ENCODE measurements around the gene CACNG6.
"Not testable (repeated sequence)": the region's sequence is repeated elsewhere in the genome, so short reads cannot be mapped to it uniquely, and the experiment has no call there.

Gene CACNG6

GRCh38 chr19:53991224-53992113 lies at the start of gene CACNG6:
TSS of gene CACNG6 (plus strand) at chr19:53991637. CDS start at chr19:53992878, 1,241 bp downstream.
- DNase-seq (ENCODE audit: low read depth, low spot score), result peak; percentile 54

- peak; percentile 31 for DNase-seq (ENCODE audit: low read depth, low spot score)
Observed at GRCh38 chr19:53942001-53942786, 49.2 kb upstream of the CACNG6 start.

- DNase-seq (ENCODE audit: low read depth, low spot score), result no peak
Observed at GRCh38 chr19:53944416-53944815, 47.0 kb upstream of the CACNG6 start.

- no peak for DNase-seq (ENCODE audit: low read depth, low spot score)
Observed at GRCh38 chr19:53944933-53945332, 46.5 kb upstream of the CACNG6 start.

GRCh38 chr19:53945441-53945840 lies 46.0 kb upstream of the CACNG6 start:
- DNase-seq (ENCODE audit: low read depth, low spot score), result no peak

GRCh38 chr19:53945998-53946397 lies 45.4 kb upstream of the CACNG6 start:
- no peak for DNase-seq (ENCODE audit: low read depth, low spot score)

GRCh38 chr19:53947624-53948023 lies 43.8 kb upstream of the CACNG6 start:
- no peak for DNase-seq (ENCODE audit: low read depth, low spot score)

GRCh38 chr19:53948611-53949010 lies 42.8 kb upstream of the CACNG6 start:
- DNase-seq (ENCODE audit: low read depth, low spot score), result not testable (repeated sequence)

- no peak for DNase-seq (ENCODE audit: low read depth, low spot score)
Observed at GRCh38 chr19:53951436-53951835, 40.0 kb upstream of the CACNG6 start.

GRCh38 chr19:53951947-53952346 lies 39.5 kb upstream of the CACNG6 start:
- no peak for DNase-seq (ENCODE audit: low read depth, low spot score)

- no peak for DNase-seq (ENCODE audit: low read depth, low spot score)
Observed at GRCh38 chr19:53953383-53953782, 38.1 kb upstream of the CACNG6 start.

GRCh38 chr19:53957448-53958167 lies 33.8 kb upstream of the CACNG6 start:
- DNase-seq (ENCODE audit: low read depth, low spot score), result no peak

- DNase-seq (ENCODE audit: low read depth, low spot score), result peak; percentile 58
Observed at GRCh38 chr19:53958168-53958571, 33.3 kb upstream of the CACNG6 start.

GRCh38 chr19:53958823-53959757 lies 32.3 kb upstream of the CACNG6 start:
- DNase-seq (ENCODE audit: low read depth, low spot score), result no peak

GRCh38 chr19:53960187-53960586 lies 31.2 kb upstream of the CACNG6 start:
- DNase-seq (ENCODE audit: low read depth, low spot score), result no peak

- DNase-seq (ENCODE audit: low read depth, low spot score), result no peak
Observed at GRCh38 chr19:53960886-53961285, 30.6 kb upstream of the CACNG6 start.

- DNase-seq (ENCODE audit: low read depth, low spot score), result peak; percentile 34
Observed at GRCh38 chr19:53961523-53962356, 29.7 kb upstream of the CACNG6 start.

GRCh38 chr19:53962887-53963431 lies 28.5 kb upstream of the CACNG6 start, which contains the start of gene CACNG8:
TSS of gene CACNG8 (plus strand) at chr19:53962937.
- no peak for DNase-seq (ENCODE audit: low read depth, low spot score)

GRCh38 chr19:53965091-53965490 lies 26.3 kb upstream of the CACNG6 start:
- no peak for DNase-seq (ENCODE audit: low read depth, low spot score)

GRCh38 chr19:53966931-53967330 lies 24.5 kb upstream of the CACNG6 start:
- no peak for DNase-seq (ENCODE audit: low read depth, low spot score)
